ENCODE measurements around the gene ASTN1.
"Not testable (repeated sequence)": the region's sequence is repeated elsewhere in the genome, so short reads cannot be mapped to it uniquely, and the experiment has no call there.

Gene ASTN1

GRCh38 chr1:177080564-177080963 is 83.9 kb downstream of the ASTN1 start:
- no peak for DNase-seq (ENCODE audit: low read depth)
- H3K4me3 ChIP-seq (ENCODE audit: control insufficient read depth, low read depth, low read length), result no peak overlapping the region
- TF ChIP-seq CTCF (IDR thresholded peaks at IDR 0.05; ENCODE audit: control insufficient read depth, insufficient read depth, low read depth, low read length, missing control alignments), result no peak

- H3K4me3 ChIP-seq (ENCODE audit: control insufficient read depth, low read depth, low read length), result no peak overlapping the region
- TF ChIP-seq CTCF (IDR thresholded peaks at IDR 0.05; ENCODE audit: control insufficient read depth, insufficient read depth, low read depth, low read length, missing control alignments), result no peak
- DNase-seq (ENCODE audit: low read depth), result no peak
These were observed 86.6 kb downstream of the ASTN1 start for GRCh38 chr1:177077734-177078499.

- TF ChIP-seq CTCF (IDR thresholded peaks at IDR 0.05; ENCODE audit: control insufficient read depth, insufficient read depth, low read depth, low read length, missing control alignments), result no peak
- no peak overlapping the region for H3K4me3 ChIP-seq (ENCODE audit: control insufficient read depth, low read depth, low read length)
- DNase-seq (ENCODE audit: low read depth), result no peak
These were observed 87.5 kb downstream of the ASTN1 start for GRCh38 chr1:177077006-177077405.

- not testable (repeated sequence) for DNase-seq (ENCODE audit: low read depth); H3K4me3 ChIP-seq (ENCODE audit: control insufficient read depth, low read depth, low read length)
These were observed 89.7 kb downstream of the ASTN1 start for GRCh38 chr1:177074811-177075210.

GRCh38 chr1:177069490-177069889 is 95.0 kb downstream of the ASTN1 start:
- TF ChIP-seq CTCF (IDR thresholded peaks at IDR 0.05; ENCODE audit: control insufficient read depth, insufficient read depth, low read depth, low read length, missing control alignments), result no peak
- no peak overlapping the region for H3K4me3 ChIP-seq (ENCODE audit: control insufficient read depth, low read depth, low read length)
- no peak for DNase-seq (ENCODE audit: low read depth)

- no peak for TF ChIP-seq CTCF (IDR thresholded peaks at IDR 0.05; ENCODE audit: control insufficient read depth, insufficient read depth, low read depth, low read length, missing control alignments)
- no peak overlapping the region for H3K4me3 ChIP-seq (ENCODE audit: control insufficient read depth, low read depth, low read length)
- DNase-seq (ENCODE audit: low read depth), result no peak
These were observed 96.6 kb downstream of the ASTN1 start for GRCh38 chr1:177067752-177068410.

- TF ChIP-seq CTCF (IDR thresholded peaks at IDR 0.05; ENCODE audit: control insufficient read depth, insufficient read depth, low read depth, low read length, missing control alignments), result no peak
- DNase-seq (ENCODE audit: low read depth), result no peak
- H3K4me3 ChIP-seq (ENCODE audit: control insufficient read depth, low read depth, low read length), result no peak overlapping the region
These were observed 99.1 kb downstream of the ASTN1 start for GRCh38 chr1:177065430-177065829.

All from AG09309 (cell line).